Adrenal gland (tissue), 12 donors: ENCODE data around the gene BTBD16. TPM values are rescaled to one million over a fixed set of nuclear protein-coding genes. Genes with fewer than 3 reads are reported as not detected.
A peak's percentile ranks its signal among the peaks of the same experiment; 100 is the strongest.

Source experiments
- DNase-seq, 7 donors: peaks; one replicate each; pipeline ENCODE4 v3.0.0-alpha.2; 2019 to 2020
- H3K27ac ChIP-seq, 5 donors: fragments of 200-600 bp; sonication (generic) in 4 of 5; 1 replicate in 3 of 5; 2 replicates in 2 of 5; pipeline versions ENCODE4 v1.5.1 to v1.8.0; 2016 to 2020; ENCODE audit warnings: mild to moderate bottlenecking in 1 of 5
- H3K27me3 ChIP-seq: fragments of 200-600 bp; 2 replicates; pipeline ENCODE4 v1.8.0; 2021
- H3K36me3 ChIP-seq, 2 donors: fragments of 200-600 bp; replicated peaks in 1 of 2; 1 replicate in 1 of 2; 2 replicates in 1 of 2; pipeline versions ENCODE4 v1.5.1 to v1.8.0; 2018 to 2022
- H3K4me1 ChIP-seq, 2 donors: fragments of 200-600 bp; replicated peaks in 1 of 2; 1 replicate in 1 of 2; 2 replicates in 1 of 2; pipeline versions ENCODE4 v1.5.1 to v1.8.0; 2018 to 2021
- H3K4me3 ChIP-seq, 4 donors: fragments of 200-600 bp; sonication (generic) in 3 of 4; one replicate each; pipeline ENCODE4 v1.5.1; 2016 to 2018
- H3K9me3 ChIP-seq, 3 donors: fragments of 200-600 bp; sonication (generic) in 1 of 3; replicated peaks in 1 of 3; 1 replicate in 2 of 3; 2 replicates in 1 of 3; pipeline versions ENCODE4 v1.5.1 to v1.8.0; 2016 to 2021
- CTCF ChIP-seq, 6 experiments: fragments of 450-650 bp in 4 of 6; fragments of 200-600 bp in 2 of 6; sonication (generic) in 1 of 6; IDR thresholded peaks; 1 replicate in 5 of 6; 2 replicates in 1 of 6; pipeline versions ENCODE4 v1.5.1 to v1.8.0; 2016 to 2021; ENCODE audit warnings: antibody characterized with exemption in 6 of 6, mild to moderate bottlenecking in 2 of 6, moderate library complexity in 1 of 6
- POLR2A ChIP-seq, 2 donors: fragments of 450-650 bp; IDR thresholded peaks; one replicate each; pipeline ENCODE4 v1.6.1; 2017; ENCODE audit warnings: antibody characterized with exemption in 2 of 2, mild to moderate bottlenecking in 2 of 2, moderate library complexity in 1 of 2
- WGBS, 4 donors: extraction: QIAGEN DNeasy Blood & Tissue Kit in 2 of 4; methylation state at CpG; one replicate each; pipeline versions ENCODE4 v1.1.5 to v1.1.7; 2013 to 2017; 5-methylcytosine and 5-hydroxymethylcytosine counted together
- intact Hi-C, 2 donors: fragments of 100-400 bp; cut with DNase I; formaldehyde crosslinking; loops; one replicate each; pipeline versions ENCODE4 v1.14.1 to v1.15.0; 2022 to 2023
- polyA plus RNA-seq, 3 donors: library from polyadenylated mRNA; stranded (reverse); fragments of 200-250 nt in 2 of 3; fragments of 350-450 nt in 1 of 3; fragmentation: Illumina TruSeq in 1 of 3; extraction: RNeasy Lipid Tissue Mini Kit (QIAGEN cat#74804) in 1 of 3; gene quantifications; one replicate each; pipeline ENCODE4 v1.2.3, GENCODE V29; 2013 to 2014
- total RNA-seq, 9 donors: library from RNA; depleted of rRNA in 4 of 9; stranded (reverse); fragments of >200 nt in 4 of 9; fragments of 120-200 nt in 1 of 9; fragmentation: NEBNext Ultra II Directional in 1 of 9; extraction: Animal tissue kit (Norgen Biotek cat#: 25700) in 1 of 9; gene quantifications; one replicate each; pipeline versions ENCODE4 v1.1.0 to v1.2.4, GENCODE V29; 2013 to 2023
- donor health status: healthy with polysubstance abuse.
- donor health status: Bipolar disorder and iron deficiency.
- donor health status: DM: yes; HTN: yes; CAD: no.
- donor health status: DM: no; HTN: no; CAD: no.
- donor health status: DM: no; HTN: no; CAD: no.
- donor health status: DM: yes; HTN: yes; CAD: no.

BTBD16 gene
- total and polyA plus RNA-seq, 12 donors: 0.11 to 0.48 (median 0.24) TPM; not detected in 5

- Histone ChIP-seq H3K4me3 (no peak overlapping the region), H3K9me3 (no peaks in the 10 kb centered on the region), H3K27ac (no peak overlapping the region), H3K36me3 (peaks cover 0 to 7% of the 10 kb centered on the region in 2 donors), H3K4me1 (no peaks in the 10 kb centered on the region), H3K27me3 (no peaks in the 10 kb centered on the region)
- DNase-seq: no peak
- 70 to 90% (median 88%) methylated on average over 2 to 3 of the region's 3 CpGs for WGBS, 4 donors
- TF ChIP-seq POLR2A (IDR thresholded peaks at IDR 0.05): no peak
- TF ChIP-seq CTCF (IDR thresholded peaks at IDR 0.05): no peak
- intact Hi-C loops: no loop called here
Measured at GRCh38 chr10:122232769-122233168, 38.3 kb upstream of the BTBD16 start.

- H3K9me3 ChIP-seq: no peaks in the 10 kb centered on the region
- H3K27me3 ChIP-seq: no peaks in the 10 kb centered on the region
- TF ChIP-seq CTCF (IDR thresholded peaks at IDR 0.05) (no peak), POLR2A (IDR thresholded peaks at IDR 0.05) (no peak)
- H3K4me3 ChIP-seq: no peak overlapping the region
- WGBS, 4 donors: 90 to 94% (median 91%) methylated on average over 10 to 11 of the region's 11 CpGs
- H3K36me3 ChIP-seq: peaks cover 0 to 3% of the 10 kb centered on the region in 2 donors
- H3K27ac ChIP-seq: peak overlapping the region in 1 of 5 donors; percentile 44
- intact Hi-C loops: no loop called here
- H3K4me1 ChIP-seq: no peaks in the 10 kb centered on the region
- no peak for DNase-seq
Measured at GRCh38 chr10:122233857-122234348, 37.2 kb upstream of the BTBD16 start.

- no peak overlapping the region for H3K27ac ChIP-seq
- no peak for DNase-seq
- no peaks in the 10 kb centered on the region for H3K4me1 ChIP-seq
- intact Hi-C loops: no loop called here
- 76 to 91% (median 81%) methylated on average over 2 of the region's 2 CpGs for WGBS, 4 donors
- H3K9me3 ChIP-seq: no peaks in the 10 kb centered on the region
- peaks cover 0 to 3% of the 10 kb centered on the region in 2 donors for H3K36me3 ChIP-seq
- TF ChIP-seq CTCF (IDR thresholded peaks at IDR 0.05) (no peak), POLR2A (IDR thresholded peaks at IDR 0.05) (no peak)
- H3K27me3 ChIP-seq: no peaks in the 10 kb centered on the region
- no peak overlapping the region for H3K4me3 ChIP-seq
Measured at GRCh38 chr10:122234416-122234815, 36.7 kb upstream of the BTBD16 start.

- H3K4me1 ChIP-seq: no peaks in the 10 kb centered on the region
- intact Hi-C loops: no loop called here
- DNase-seq: no peak
- WGBS, 4 donors: 81 to 91% (median 85%) methylated on average over 5 of the region's 5 CpGs
- H3K9me3 ChIP-seq: no peaks in the 10 kb centered on the region
- no peaks in the 10 kb centered on the region for H3K27me3 ChIP-seq
- TF ChIP-seq POLR2A (IDR thresholded peaks at IDR 0.05) (no peak), CTCF (IDR thresholded peaks at IDR 0.05) (no peak)
- peak overlapping the region in 1 of 5 donors; percentile 27 for H3K27ac ChIP-seq
- H3K4me3 ChIP-seq: no peak overlapping the region
- H3K36me3 ChIP-seq: peaks cover 0 to 3% of the 10 kb centered on the region in 2 donors
Measured at GRCh38 chr10:122236690-122237306, 34.3 kb upstream of the BTBD16 start.
